Muscle layer of colon (tissue), 2 donors: ENCODE measurements around the gene FAM193B.
"Not testable (repeated sequence)": the region's sequence is repeated elsewhere in the genome, so short reads cannot be mapped to it uniquely, and the experiment has no call there.

ENCODE experiments used
- H3K27ac ChIP-seq: one replicate; pipeline ENCODE4 v1.7.0; 2013; ENCODE audit warnings: low read depth, mild to moderate bottlenecking, low read length, moderate library complexity
- H3K27me3 ChIP-seq, 2 donors: one replicate each; pipeline ENCODE4 v1.7.0; 2013; ENCODE audit warnings: low read length in 2 of 2, mild to moderate bottlenecking in 2 of 2; ENCODE audit not compliant: insufficient read depth in 2 of 2, control insufficient read depth in 1 of 2
- H3K36me3 ChIP-seq: one replicate; pipeline ENCODE4 v1.7.0; 2013; ENCODE audit warnings: mild to moderate bottlenecking, low read length; ENCODE audit not compliant: insufficient read depth
- H3K4me1 ChIP-seq: one replicate; pipeline ENCODE4 v1.7.0; 2013; ENCODE audit warnings: mild to moderate bottlenecking, low read length; ENCODE audit not compliant: insufficient read depth
- H3K4me3 ChIP-seq, 2 donors: one replicate each; pipeline ENCODE4 v1.7.0; 2013; ENCODE audit warnings: low read length in 2 of 2, low read depth in 1 of 2, mild to moderate bottlenecking in 1 of 2, moderate library complexity in 1 of 2
- H3K9ac ChIP-seq: one replicate; pipeline ENCODE4 v1.7.0; 2013; ENCODE audit warnings: low read length
- H3K9me3 ChIP-seq: one replicate; pipeline ENCODE4 v1.7.0; 2013; ENCODE audit warnings: mild to moderate bottlenecking, low read length
- donor health status: abdominal sarcoma.
- donor health status: Adenocarcinoma of cecum.

Gene FAM193B

GRCh38 chr5:177535125-177535524 is 19.2 kb downstream of the FAM193B start:
- Histone ChIP-seq H3K27me3 (no peaks in the 10 kb centered on the region), H3K4me1 (peaks cover 46% of the 10 kb centered on the region), H3K27ac (no peak overlapping the region), H3K9me3 (no peaks in the 10 kb centered on the region), H3K36me3 (peaks cover 58% of the 10 kb centered on the region), H3K9ac (no peak overlapping the region), H3K4me3 (no peak overlapping the region)

GRCh38 chr5:177534433-177534832 is 19.9 kb downstream of the FAM193B start:
- Histone ChIP-seq H3K4me1 (peaks cover 42% of the 10 kb centered on the region), H3K36me3 (peaks cover 64% of the 10 kb centered on the region)
- not testable (repeated sequence) for H3K4me3 ChIP-seq, H3K27ac ChIP-seq, H3K9ac ChIP-seq, H3K27me3 ChIP-seq, H3K9me3 ChIP-seq

GRCh38 chr5:177531209-177531940 is 23.0 kb downstream of the FAM193B start:
- Histone ChIP-seq H3K27me3 (no peaks in the 10 kb centered on the region), H3K27ac (no peak overlapping the region), H3K4me3 (no peak overlapping the region), H3K4me1 (peaks cover 11% of the 10 kb centered on the region), H3K9me3 (no peaks in the 10 kb centered on the region), H3K36me3 (peaks cover 89% of the 10 kb centered on the region), H3K9ac (no peak overlapping the region)

GRCh38 chr5:177530638-177531037 is 23.7 kb downstream of the FAM193B start:
- H3K4me3 ChIP-seq = no peak overlapping the region
- no peak overlapping the region for H3K27ac ChIP-seq
- H3K36me3 ChIP-seq = peaks cover 89% of the 10 kb centered on the region
- no peaks in the 10 kb centered on the region for H3K9me3 ChIP-seq
- peaks cover 5% of the 10 kb centered on the region for H3K4me1 ChIP-seq
- H3K9ac ChIP-seq = no peak overlapping the region
- no peaks in the 10 kb centered on the region for H3K27me3 ChIP-seq

- Histone ChIP-seq H3K27ac (no peak overlapping the region), H3K9me3 (no peaks in the 10 kb centered on the region), H3K4me1 (no peaks in the 10 kb centered on the region), H3K27me3 (no peaks in the 10 kb centered on the region), H3K36me3 (peaks cover 90% of the 10 kb centered on the region), H3K9ac (no peak overlapping the region), H3K4me3 (no peak overlapping the region)
Measured at GRCh38 chr5:177529247-177530203, 24.8 kb downstream of the FAM193B start.

- H3K36me3 ChIP-seq = peaks cover 96% of the 10 kb centered on the region
- H3K27ac ChIP-seq = no peak overlapping the region
Measured at GRCh38 chr5:177528631-177529030, 25.7 kb downstream of the FAM193B start.

GRCh38 chr5:177527595-177527994 is 26.8 kb downstream of the FAM193B start:
- H3K36me3 ChIP-seq = peaks cover 94% of the 10 kb centered on the region
- no peaks in the 10 kb centered on the region for H3K27me3 ChIP-seq
- H3K27ac ChIP-seq = no peak overlapping the region
- no peaks in the 10 kb centered on the region for H3K9me3 ChIP-seq
- H3K9ac ChIP-seq = no peak overlapping the region
- H3K4me3 ChIP-seq = no peak overlapping the region
- no peaks in the 10 kb centered on the region for H3K4me1 ChIP-seq

More at GRCh38 chr5:177528631-177529030, 25.7 kb downstream of the FAM193B start:
- Histone ChIP-seq H3K9ac (no peak overlapping the region), H3K9me3 (no peaks in the 10 kb centered on the region), H3K4me1 (no peaks in the 10 kb centered on the region), H3K4me3 (no peak overlapping the region), H3K27me3 (no peaks in the 10 kb centered on the region)

GRCh38 chr5:177526791-177527190 is 27.6 kb downstream of the FAM193B start:
- Histone ChIP-seq H3K36me3 (peaks cover 90% of the 10 kb centered on the region), H3K4me3 (no peak overlapping the region), H3K9me3 (no peaks in the 10 kb centered on the region), H3K9ac (no peak overlapping the region), H3K4me1 (no peaks in the 10 kb centered on the region), H3K27me3 (no peaks in the 10 kb centered on the region), H3K27ac (no peak overlapping the region)

- Histone ChIP-seq H3K36me3 (peaks cover 90% of the 10 kb centered on the region), H3K4me3 (no peak overlapping the region), H3K27me3 (no peaks in the 10 kb centered on the region), H3K4me1 (no peaks in the 10 kb centered on the region), H3K9ac (no peak overlapping the region), H3K27ac (no peak overlapping the region), H3K9me3 (no peaks in the 10 kb centered on the region)
Measured at GRCh38 chr5:177526191-177526590, 28.2 kb downstream of the FAM193B start.

- Histone ChIP-seq H3K9ac (no peak overlapping the region), H3K27ac (no peak overlapping the region), H3K36me3 (peaks cover 92% of the 10 kb centered on the region), H3K4me1 (no peaks in the 10 kb centered on the region), H3K4me3 (no peak overlapping the region), H3K9me3 (no peaks in the 10 kb centered on the region), H3K27me3 (no peaks in the 10 kb centered on the region)
Measured at GRCh38 chr5:177524941-177525655, 29.3 kb downstream of the FAM193B start.

- H3K9me3 ChIP-seq = no peaks in the 10 kb centered on the region
- no peaks in the 10 kb centered on the region for H3K27me3 ChIP-seq
- H3K4me3 ChIP-seq = no peak overlapping the region
- H3K9ac ChIP-seq = no peak overlapping the region
- no peaks in the 10 kb centered on the region for H3K4me1 ChIP-seq
- peaks cover 93% of the 10 kb centered on the region for H3K36me3 ChIP-seq
- H3K27ac ChIP-seq = no peak overlapping the region
Measured at GRCh38 chr5:177524539-177524900, 29.8 kb downstream of the FAM193B start.
